Right atrium auricular region (tissue), 2 donors: Measurements from ENCODE around the gene OS9. TPM values are rescaled to one million over a fixed set of nuclear protein-coding genes. Genes with fewer than 3 reads are reported as not detected.

ENCODE experiments used
- DNase-seq: peaks from one replicate; pipeline ENCODE4 v3.0.0-alpha.2; 2019; ENCODE audit warnings: low spot score
- H3K27ac ChIP-seq, 2 donors: fragments of 200-600 bp; sonication (generic); 1 replicate in 1 of 2; 2 replicates in 1 of 2; pipeline ENCODE4 v1.5.1; 2016 to 2019
- H3K27me3 ChIP-seq, 2 donors: fragments of 200-600 bp; sonication (generic); one replicate each; pipeline versions ENCODE4 v1.5.1 to v1.6.0; 2017 to 2019
- H3K36me3 ChIP-seq: fragments of 200-600 bp; sonication (generic); one replicate; pipeline ENCODE4 v1.5.1; 2016
- H3K4me1 ChIP-seq, 2 donors: fragments of 200-600 bp; sonication (generic); one replicate each; pipeline versions ENCODE4 v1.5.1 to v1.6.0; 2017 to 2019
- H3K4me3 ChIP-seq, 2 donors: fragments of 200-600 bp; sonication (generic); 1 replicate in 1 of 2; 2 replicates in 1 of 2; pipeline ENCODE4 v1.5.1; 2017 to 2019; ENCODE audit warnings: mild to moderate bottlenecking in 1 of 2, moderate library complexity in 1 of 2
- H3K9me3 ChIP-seq, 2 donors: fragments of 200-600 bp; sonication (generic); one replicate each; pipeline ENCODE4 v1.5.1; 2019
- CTCF ChIP-seq, 2 donors: fragments of 200-600 bp; sonication (generic); IDR thresholded peaks; one replicate each; pipeline ENCODE4 v1.5.1; 2019; ENCODE audit warnings: antibody characterized with exemption in 2 of 2
- total RNA-seq, 2 donors: library from RNA; depleted of rRNA; stranded (reverse); fragments of >200 nt; gene quantifications; one replicate each; pipeline ENCODE4 v1.1.0, GENCODE V29; 2016

The OS9 gene
- total RNA-seq, 2 donors from 2014 or later, result 161 to 173 TPM

DNA sequence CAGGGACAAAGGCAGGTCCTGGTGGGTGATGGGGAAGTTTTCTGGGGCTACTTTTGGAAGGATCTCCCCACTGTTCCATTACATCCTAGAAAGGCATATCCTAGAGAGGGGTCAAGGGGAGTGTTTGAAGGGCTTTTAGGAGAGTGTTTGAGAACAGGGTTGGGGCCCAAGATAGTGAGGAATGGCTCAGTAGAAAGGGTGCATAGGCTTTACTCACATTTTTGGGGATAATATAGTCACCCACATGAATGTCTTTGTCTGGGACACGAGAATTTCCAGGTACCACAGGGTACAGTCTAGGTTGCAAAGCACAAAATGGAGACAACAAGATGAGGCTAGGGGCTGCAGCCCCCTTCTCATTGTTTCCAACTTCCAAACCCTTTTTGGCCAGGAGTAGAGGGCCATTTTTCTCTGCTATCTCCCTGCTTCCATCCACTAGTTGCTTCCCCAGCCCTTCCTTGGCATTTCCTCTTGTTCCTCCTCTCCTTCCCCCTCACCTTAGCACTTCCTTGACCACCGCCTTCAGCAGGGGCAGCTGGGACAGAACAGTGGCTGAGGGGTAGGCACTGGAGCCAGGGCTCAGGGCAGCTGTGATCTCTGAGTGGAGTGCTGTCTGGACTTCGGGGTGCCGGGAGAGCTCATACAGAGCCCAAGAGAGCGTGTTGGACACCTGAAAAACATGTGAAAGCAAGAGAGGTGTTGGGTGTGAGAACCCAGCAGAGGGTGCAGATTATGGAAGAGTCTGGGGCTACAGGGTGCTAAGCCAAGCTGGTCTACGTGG is 70.1 kb downstream of the OS9 start:
- DNase-seq, result no peak
- peaks cover 0 to 16% of the 10 kb centered on the region in 2 donors for H3K27me3 ChIP-seq
- no peaks in the 10 kb centered on the region for H3K9me3 ChIP-seq
- peak overlapping the region in 1 of 2 donors; percentile 48 for H3K4me3 ChIP-seq
- no peak for TF ChIP-seq CTCF (IDR thresholded peaks at IDR 0.05)
- H3K27ac ChIP-seq, result no peak overlapping the region
- peaks cover 4% of the 10 kb centered on the region for H3K36me3 ChIP-seq
- H3K4me1 ChIP-seq, result peaks cover 0 to 30% of the 10 kb centered on the region in 2 donors

DNA sequence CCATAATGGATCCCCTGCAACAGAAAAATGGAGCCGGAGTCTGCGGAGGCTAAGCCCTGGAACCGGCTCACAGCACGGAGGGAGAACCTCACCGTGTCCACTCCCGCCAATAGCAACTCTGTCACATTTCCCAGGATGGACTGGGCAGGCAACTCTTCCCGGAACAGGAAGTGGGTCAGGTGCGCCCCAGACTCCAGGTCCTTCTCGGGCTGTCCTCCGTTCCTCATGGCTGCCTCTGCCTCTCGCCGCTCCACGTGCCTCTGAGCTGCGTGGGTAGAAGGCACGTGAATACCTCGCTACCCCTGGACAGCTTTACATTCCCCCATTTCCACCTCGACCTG is 70.7 kb downstream of the OS9 start:
- peak overlapping the region; percentile 26 to 48 for H3K4me3 ChIP-seq
- peaks cover 0 to 30% of the 10 kb centered on the region in 2 donors for H3K4me1 ChIP-seq
- no peak overlapping the region for H3K27ac ChIP-seq
- no peak for TF ChIP-seq CTCF (IDR thresholded peaks at IDR 0.05)
- DNase-seq, result no peak
- no peaks in the 10 kb centered on the region for H3K9me3 ChIP-seq
- H3K27me3 ChIP-seq, result peaks cover 0 to 16% of the 10 kb centered on the region in 2 donors
- peaks cover 8% of the 10 kb centered on the region for H3K36me3 ChIP-seq

DNA sequence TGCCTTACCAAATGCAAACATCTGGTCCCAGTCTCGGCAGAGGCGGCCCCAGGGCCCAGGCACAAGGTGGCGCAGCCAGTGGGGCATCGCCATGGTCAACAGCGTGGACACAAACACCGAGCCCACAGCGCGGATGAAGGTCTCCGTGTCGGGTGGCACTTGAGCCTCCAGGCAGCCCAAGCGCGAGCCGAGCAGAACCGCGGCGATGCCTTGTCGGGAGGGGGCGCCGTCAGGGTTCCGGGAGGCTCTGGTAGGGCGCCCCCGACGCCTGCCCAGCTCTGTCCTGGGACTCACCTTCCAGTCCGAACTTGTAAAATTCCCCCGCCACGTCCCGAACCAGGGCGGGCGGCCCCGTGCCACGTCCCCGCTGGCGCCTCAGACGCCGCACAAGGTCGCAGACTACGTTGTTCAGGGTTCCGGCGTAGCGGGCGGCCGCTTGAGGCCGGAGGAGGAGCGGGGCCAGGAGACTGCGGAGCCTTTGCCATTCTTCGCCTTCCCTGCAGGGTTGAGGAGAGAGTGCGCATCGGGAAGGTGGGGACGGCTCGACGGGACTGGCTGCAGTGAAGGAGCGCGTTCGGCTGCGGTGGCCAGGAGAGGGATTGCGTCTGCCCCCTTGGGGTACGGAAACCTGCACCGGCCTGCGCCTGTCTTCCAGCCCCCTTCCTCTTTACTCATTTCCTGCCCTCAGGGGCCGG is 71.2 kb downstream of the OS9 start:
- peaks cover 0 to 30% of the 10 kb centered on the region in 2 donors for H3K4me1 ChIP-seq
- DNase-seq, result no peak
- no peak overlapping the region for H3K27ac ChIP-seq
- TF ChIP-seq CTCF (IDR thresholded peaks at IDR 0.05), result peak in 1 of 2 donors; percentile 48
- H3K36me3 ChIP-seq, result peaks cover 12% of the 10 kb centered on the region
- no peaks in the 10 kb centered on the region for H3K9me3 ChIP-seq
- peaks cover 0 to 16% of the 10 kb centered on the region in 2 donors for H3K27me3 ChIP-seq
- peak overlapping the region; percentile 26 to 48 for H3K4me3 ChIP-seq

- H3K4me1 ChIP-seq, result peaks cover 0 to 32% of the 10 kb centered on the region in 2 donors
- no peak for DNase-seq
- H3K36me3 ChIP-seq, result peaks cover 16% of the 10 kb centered on the region
- peaks cover 0 to 16% of the 10 kb centered on the region in 2 donors for H3K27me3 ChIP-seq
- H3K4me3 ChIP-seq, result peak overlapping the region; percentile 26 to 48
- H3K9me3 ChIP-seq, result no peaks in the 10 kb centered on the region
- H3K27ac ChIP-seq, result no peak overlapping the region
- TF ChIP-seq CTCF (IDR thresholded peaks at IDR 0.05), result no peak
Measured at GRCh38 chr12:57765698-57766463, 71.9 kb downstream of the OS9 start.

GRCh38 chr12:57766464-57767304 is 72.8 kb downstream of the OS9 start, which contains the start of gene CYP27B1:
Gene CYP27B1, minus strand, starts transcription at chr12:57767078. Its CDS starts 37 bp downstream, at chr12:57767041.
- Histone ChIP-seq H3K4me3 (peak within 1 kb of the TSS; percentile 10 to 48), H3K27me3 (peaks cover 0 to 16% of the 10 kb centered on the region in 2 donors), H3K27ac (no peak within 1 kb of the TSS), H3K4me1 (peaks cover 0 to 40% of the 10 kb centered on the region in 2 donors), H3K9me3 (no peaks in the 10 kb centered on the region), H3K36me3 (peaks cover 16% of the 10 kb centered on the region)
- no peak for DNase-seq
- no peak for TF ChIP-seq CTCF (IDR thresholded peaks at IDR 0.05)
